Calu3 (cell line): ENCODE results near the gene PNPLA7. TPM values are rescaled to one million over a fixed set of nuclear protein-coding genes. Genes with fewer than 3 reads are reported as not detected.

ENCODE experiments used
- BruUV-seq: library from RNA; stranded (reverse); fragments of 400-500 nt; replicated peaks from 2 replicates; lab custom pipeline; 2021; lab: Mats Ljungman, UMichigan
- CTCF ChIA-PET: fragments of 300-600 bp; sonication (Branson Sonifier 250); formaldehyde crosslinking; loops from one replicate; lab custom pipeline; 2022; ENCODE audit warnings: antibody characterized with exemption; lab: Charles Lee
- DNase-seq: peaks from one replicate; pipeline ENCODE4 v3.0.0; 2022
- H3K27ac Mint-ChIP-seq: one replicate; pipeline ENCODE4 v1.8.0; 2022; ENCODE audit warnings: mixed read lengths; ENCODE audit not compliant: unreplicated experiment
- H3K27me3 Mint-ChIP-seq: one replicate; pipeline ENCODE4 v1.8.0; 2022; ENCODE audit warnings: mixed read lengths; ENCODE audit not compliant: unreplicated experiment
- H3K36me3 Mint-ChIP-seq: one replicate; pipeline ENCODE4 v1.8.0; 2022; ENCODE audit warnings: mild to moderate bottlenecking, moderate library complexity, mixed read lengths; ENCODE audit not compliant: insufficient read depth, unreplicated experiment
- H3K4me1 Mint-ChIP-seq: one replicate; pipeline ENCODE4 v1.8.0; 2022; ENCODE audit warnings: mild to moderate bottlenecking, low read depth, mixed read lengths; ENCODE audit not compliant: unreplicated experiment
- H3K4me3 Mint-ChIP-seq: one replicate; pipeline ENCODE4 v1.8.0; 2022; ENCODE audit warnings: mild to moderate bottlenecking, low read depth, moderate library complexity, mixed read lengths; ENCODE audit not compliant: unreplicated experiment
- H3K9me3 Mint-ChIP-seq: one replicate; pipeline ENCODE4 v1.8.0; 2022; ENCODE audit warnings: low read depth, mixed read lengths; ENCODE audit not compliant: unreplicated experiment
- intact Hi-C: fragments of 100-400 bp; cut with micrococcal nuclease; formaldehyde crosslinking; loops from one replicate; pipeline ENCODE4 v1.10.0; 2022; ENCODE audit not compliant: unreplicated experiment
- total RNA-seq: library from RNA; stranded (reverse); gene quantifications from 2 replicates; pipeline ENCODE4 v1.2.3, GENCODE V29; 2022
- TF ChIP-seq, protein P1 (sequence below): fragments of 200-600 bp; IDR thresholded peaks from one replicate; pipeline ENCODE4 v1.8.0; 2022; ENCODE audit warnings: antibody characterized with exemption; ENCODE audit not compliant: unreplicated experiment

Gene PNPLA7
- total RNA-seq, 1 experiment from 2014 or later, result 1.8 TPM

GRCh38 chr9:137477778-137478612, 72.2 kb downstream of the PNPLA7 start:
- TF ChIP-seq, protein P1, sequence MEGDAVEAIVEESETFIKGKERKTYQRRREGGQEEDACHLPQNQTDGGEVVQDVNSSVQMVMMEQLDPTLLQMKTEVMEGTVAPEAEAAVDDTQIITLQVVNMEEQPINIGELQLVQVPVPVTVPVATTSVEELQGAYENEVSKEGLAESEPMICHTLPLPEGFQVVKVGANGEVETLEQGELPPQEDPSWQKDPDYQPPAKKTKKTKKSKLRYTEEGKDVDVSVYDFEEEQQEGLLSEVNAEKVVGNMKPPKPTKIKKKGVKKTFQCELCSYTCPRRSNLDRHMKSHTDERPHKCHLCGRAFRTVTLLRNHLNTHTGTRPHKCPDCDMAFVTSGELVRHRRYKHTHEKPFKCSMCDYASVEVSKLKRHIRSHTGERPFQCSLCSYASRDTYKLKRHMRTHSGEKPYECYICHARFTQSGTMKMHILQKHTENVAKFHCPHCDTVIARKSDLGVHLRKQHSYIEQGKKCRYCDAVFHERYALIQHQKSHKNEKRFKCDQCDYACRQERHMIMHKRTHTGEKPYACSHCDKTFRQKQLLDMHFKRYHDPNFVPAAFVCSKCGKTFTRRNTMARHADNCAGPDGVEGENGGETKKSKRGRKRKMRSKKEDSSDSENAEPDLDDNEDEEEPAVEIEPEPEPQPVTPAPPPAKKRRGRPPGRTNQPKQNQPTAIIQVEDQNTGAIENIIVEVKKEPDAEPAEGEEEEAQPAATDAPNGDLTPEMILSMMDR, result no peak
- Mint-ChIP-seq H3K9me3 (peaks cover 8% of the 10 kb centered on the region), H3K4me3 (no peak overlapping the region), H3K4me1 (no peaks in the 10 kb centered on the region), H3K36me3 (no peaks in the 10 kb centered on the region), H3K27ac (no peak overlapping the region), H3K27me3 (peaks cover 26% of the 10 kb centered on the region)
- intact Hi-C loops, result no loop called here
- BruUV-seq, result no TSS peak
- no peak for DNase-seq
- CTCF ChIA-PET, result no interaction called here

DNA sequence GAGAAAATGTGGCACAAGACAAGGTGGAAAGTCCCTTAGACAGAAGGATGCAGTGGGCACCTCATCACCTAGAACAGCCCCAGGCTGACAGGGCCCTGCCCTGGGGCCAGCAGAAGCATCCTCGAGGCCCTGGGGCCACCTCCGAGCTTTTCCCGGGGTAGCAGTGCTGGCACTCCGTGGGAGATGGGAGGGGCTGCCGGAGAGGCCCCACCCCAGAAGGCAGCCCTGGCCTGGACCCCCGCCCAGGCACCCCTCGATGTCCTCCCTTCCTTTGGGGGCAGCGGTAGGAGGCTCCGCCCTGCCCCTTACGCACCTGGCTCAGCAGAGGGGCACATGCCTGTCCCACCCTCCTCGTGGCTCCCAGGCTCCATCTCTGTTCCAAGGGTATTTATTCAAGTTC, 73.3 kb downstream of the PNPLA7 start:
- CTCF ChIA-PET, result no interaction called here
- Mint-ChIP-seq H3K36me3 (no peaks in the 10 kb centered on the region), H3K4me3 (no peak overlapping the region), H3K27me3 (peaks cover 26% of the 10 kb centered on the region), H3K9me3 (peaks cover 8% of the 10 kb centered on the region), H3K4me1 (no peaks in the 10 kb centered on the region), H3K27ac (no peak overlapping the region)
- no TSS peak for BruUV-seq
- DNase-seq, result no peak
- intact Hi-C loops, result no loop called here
- TF ChIP-seq, protein P1, result no peak

DNA sequence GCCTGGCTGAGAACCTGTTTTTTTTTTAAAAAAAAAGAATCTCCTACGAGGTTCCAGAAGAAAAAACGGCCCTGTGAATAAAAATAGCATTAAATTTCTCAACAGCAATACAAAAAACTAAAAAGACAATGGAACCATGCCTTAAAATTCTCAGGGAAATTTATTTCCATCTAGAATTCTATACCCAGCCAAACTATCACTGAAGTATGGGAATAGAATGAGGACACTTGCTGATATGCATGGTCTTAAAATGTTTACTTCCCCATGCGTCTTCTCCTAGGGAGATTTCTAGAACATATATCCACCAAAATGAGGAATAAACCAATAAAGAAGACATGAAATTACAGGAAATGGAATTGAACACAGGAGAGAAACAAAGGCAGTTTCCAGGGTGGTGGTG, 74.5 kb downstream of the PNPLA7 start:
- DNase-seq, result no peak
- no peak overlapping the region for H3K27ac Mint-ChIP-seq
- CTCF ChIA-PET, result no interaction called here
- H3K9me3 Mint-ChIP-seq, result peaks cover 8% of the 10 kb centered on the region
- H3K4me3 Mint-ChIP-seq, result no peak overlapping the region
- H3K36me3 Mint-ChIP-seq, result no peaks in the 10 kb centered on the region
- TF ChIP-seq, protein P1, result no peak
- H3K27me3 Mint-ChIP-seq, result peaks cover 33% of the 10 kb centered on the region
- BruUV-seq, result no TSS peak
- intact Hi-C loops, result no loop called here
- H3K4me1 Mint-ChIP-seq, result no peaks in the 10 kb centered on the region

- TF ChIP-seq, protein P1, result no peak
- DNase-seq, result no peak
- Mint-ChIP-seq H3K27me3 (peaks cover 38% of the 10 kb centered on the region), H3K36me3 (no peaks in the 10 kb centered on the region), H3K4me1 (no peaks in the 10 kb centered on the region), H3K4me3 (no peak overlapping the region), H3K27ac (no peak overlapping the region), H3K9me3 (peaks cover 8% of the 10 kb centered on the region)
- intact Hi-C loops, result no loop called here
- no TSS peak for BruUV-seq
- CTCF ChIA-PET, result no interaction called here
Measured at GRCh38 chr9:137474271-137474670, 75.9 kb downstream of the PNPLA7 start.
